ENCODE results near the gene CC2D1B. TPM values are rescaled to one million over a fixed set of nuclear protein-coding genes. Genes with fewer than 3 reads are reported as not detected.

CC2D1B gene
- total RNA-seq, 1 experiment from 2014 or later, result 24.3 TPM

- Histone ChIP-seq H2BK12ac (ENCODE audit: insufficient read length, low read depth, low read length) (no peak overlapping the region), H3K4me2 (ENCODE audit: insufficient read depth, insufficient read length, low read length) (no peak overlapping the region), H2AK5ac (ENCODE audit: insufficient read length, low read length) (no peak overlapping the region), H2AFZ (ENCODE audit: low read length) (no peak overlapping the region), H4K5ac (ENCODE audit: insufficient read length, low read depth, low read length) (no peak overlapping the region), H2BK20ac (ENCODE audit: low read depth, low read length, poor library complexity, severe bottlenecking) (no peak overlapping the region), H3K23me2 (ENCODE audit: insufficient read length, low read depth, low read length, poor library complexity, severe bottlenecking) (no peaks in the 10 kb centered on the region), H3K27me3 (ENCODE audit: insufficient read depth, low read length) (no peaks in the 10 kb centered on the region), H3T11ph (ENCODE audit: low read length) (no peak overlapping the region), H4K91ac (ENCODE audit: insufficient read length, low read depth, low read length) (no peak overlapping the region), H3K79me2 (ENCODE audit: insufficient read depth, low read length) (no peaks in the 10 kb centered on the region), H2BK15ac (ENCODE audit: low read depth, low read length) (no peak overlapping the region), H2BK5ac (ENCODE audit: insufficient read length, low read length) (no peak overlapping the region), H3K18ac (ENCODE audit: insufficient read length, low read depth, low read length) (no peak overlapping the region), H3K56ac (ENCODE audit: insufficient read length, low read depth, low read length) (no peak overlapping the region), H3K4me1 (ENCODE audit: insufficient read depth, low read length) (no peaks in the 10 kb centered on the region), H3K79me1 (ENCODE audit: insufficient read depth, low read depth, low read length, poor library complexity, severe bottlenecking) (no peaks in the 10 kb centered on the region), H3K9me3 (ENCODE audit: control insufficient read depth, low read depth, low read length) (no peaks in the 10 kb centered on the region), H3K23ac (ENCODE audit: insufficient read length, low read depth, low read length) (no peak overlapping the region), H3K27ac (ENCODE audit: insufficient read length, low read depth, low read length) (no peak overlapping the region), H3K14ac (ENCODE audit: insufficient read depth, low read length) (no peak overlapping the region), H3K4ac (ENCODE audit: low read depth, low read length) (no peak overlapping the region), H3K9ac (ENCODE audit: extremely low read depth, insufficient read length, low read length) (no peak overlapping the region), H4K20me1 (ENCODE audit: control insufficient read depth, insufficient read depth, insufficient read length) (no peaks in the 10 kb centered on the region), H2BK120ac (ENCODE audit: low read depth, low read length, poor library complexity, severe bottlenecking) (no peak overlapping the region), H4K8ac (replicated peaks; ENCODE audit: insufficient read length, low read depth, low read length) (no peak overlapping the region)
- Mint-ChIP-seq H3K27ac (no peak overlapping the region; a peak in 1 of 7 replicates), H3K9me3 (no peaks in the 10 kb centered on the region), H3K36me3 (ENCODE audit: insufficient read depth in 1 of 3, low read depth in 3 of 3) (peaks cover 1 to 16% (median 15%) of the 10 kb centered on the region in 3 experiments; a peak in 6 of 7 replicates), H3K27me3 (ENCODE audit: low read depth) (no peaks in the 10 kb centered on the region), H3K4me1 (peaks cover 15 to 16% of the 10 kb centered on the region in 2 experiments), H3K4me3 (no peak overlapping the region)
- DNase-seq, result no peak
- TF ChIP-seq, protein P1, sequence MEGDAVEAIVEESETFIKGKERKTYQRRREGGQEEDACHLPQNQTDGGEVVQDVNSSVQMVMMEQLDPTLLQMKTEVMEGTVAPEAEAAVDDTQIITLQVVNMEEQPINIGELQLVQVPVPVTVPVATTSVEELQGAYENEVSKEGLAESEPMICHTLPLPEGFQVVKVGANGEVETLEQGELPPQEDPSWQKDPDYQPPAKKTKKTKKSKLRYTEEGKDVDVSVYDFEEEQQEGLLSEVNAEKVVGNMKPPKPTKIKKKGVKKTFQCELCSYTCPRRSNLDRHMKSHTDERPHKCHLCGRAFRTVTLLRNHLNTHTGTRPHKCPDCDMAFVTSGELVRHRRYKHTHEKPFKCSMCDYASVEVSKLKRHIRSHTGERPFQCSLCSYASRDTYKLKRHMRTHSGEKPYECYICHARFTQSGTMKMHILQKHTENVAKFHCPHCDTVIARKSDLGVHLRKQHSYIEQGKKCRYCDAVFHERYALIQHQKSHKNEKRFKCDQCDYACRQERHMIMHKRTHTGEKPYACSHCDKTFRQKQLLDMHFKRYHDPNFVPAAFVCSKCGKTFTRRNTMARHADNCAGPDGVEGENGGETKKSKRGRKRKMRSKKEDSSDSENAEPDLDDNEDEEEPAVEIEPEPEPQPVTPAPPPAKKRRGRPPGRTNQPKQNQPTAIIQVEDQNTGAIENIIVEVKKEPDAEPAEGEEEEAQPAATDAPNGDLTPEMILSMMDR (conservative IDR thresholded peaks at IDR 0.05), result no peak
- no CpG with 5 or more reads among the region's 4 CpGs for WGBS (ENCODE audit: extremely low coverage, insufficient read length, low lambda C conversion rate)
Observed at GRCh38 chr1:52346653-52347052, 19.4 kb downstream of the CC2D1B start.

Data from H9 (cell line).